Epithelial cell of esophagus (primary cell): ENCODE data around the gene HDAC9.

Experiments
- DNase-seq: peaks from one replicate; pipeline ENCODE4 v3.0.0; 2010; ENCODE audit warnings: low read depth
- H3K4me3 ChIP-seq: 2 replicates; pipeline ENCODE4 v1.5.1; 2011; ENCODE audit warnings: mild to moderate bottlenecking, low read length, control low read depth
- CTCF ChIP-seq: IDR thresholded peaks from 2 replicates; pipeline ENCODE4 v1.5.1; 2011; ENCODE audit warnings: low read depth, mild to moderate bottlenecking, low read length, control low read depth, inconsistent platforms; ENCODE audit not compliant: insufficient read depth; ENCODE audit errors: missing control alignments

The HDAC9 gene

GRCh38 chr7:18639711-18640110 is 144.2 kb downstream of the HDAC9 start:
- H3K4me3 ChIP-seq, result no peak overlapping the region
- no peak for DNase-seq
- no peak for TF ChIP-seq CTCF

- H3K4me3 ChIP-seq, result no peak overlapping the region
- DNase-seq, result no peak
- no peak for TF ChIP-seq CTCF
These were observed 149.4 kb downstream of the HDAC9 start for GRCh38 chr7:18644981-18645380.

GRCh38 chr7:18647582-18647981 is 152.0 kb downstream of the HDAC9 start:
- DNase-seq, result no peak
- TF ChIP-seq CTCF, result no peak
- H3K4me3 ChIP-seq, result no peak overlapping the region

- DNase-seq, result no peak
- no peak for TF ChIP-seq CTCF
These were observed 153.6 kb downstream of the HDAC9 start for GRCh38 chr7:18648849-18649758.

GRCh38 chr7:18653381-18654155 is 158.0 kb downstream of the HDAC9 start:
- TF ChIP-seq CTCF, result no peak
- no peak for DNase-seq
- no peak overlapping the region for H3K4me3 ChIP-seq

More at GRCh38 chr7:18648849-18649758, 153.6 kb downstream of the HDAC9 start:
- H3K4me3 ChIP-seq, result no peak overlapping the region

GRCh38 chr7:18654709-18655108 is 159.2 kb downstream of the HDAC9 start:
- no peak for DNase-seq
- no peak for TF ChIP-seq CTCF
- H3K4me3 ChIP-seq, result no peak overlapping the region
